Stimulated activated naive CD4-positive, alpha-beta T cell treated with Interleukin-2 at 50 U/mL for 16 hours (primary cell): ENCODE data around the gene HYAL2.
"Not testable (repeated sequence)": the region's sequence is repeated elsewhere in the genome, so short reads cannot be mapped to it uniquely, and the experiment has no call there.

Experiments
- DNase-seq: peaks from one replicate; lab custom pipeline; 2025; lab: John Stamatoyannopoulos, UW

Gene HYAL2

DNA sequence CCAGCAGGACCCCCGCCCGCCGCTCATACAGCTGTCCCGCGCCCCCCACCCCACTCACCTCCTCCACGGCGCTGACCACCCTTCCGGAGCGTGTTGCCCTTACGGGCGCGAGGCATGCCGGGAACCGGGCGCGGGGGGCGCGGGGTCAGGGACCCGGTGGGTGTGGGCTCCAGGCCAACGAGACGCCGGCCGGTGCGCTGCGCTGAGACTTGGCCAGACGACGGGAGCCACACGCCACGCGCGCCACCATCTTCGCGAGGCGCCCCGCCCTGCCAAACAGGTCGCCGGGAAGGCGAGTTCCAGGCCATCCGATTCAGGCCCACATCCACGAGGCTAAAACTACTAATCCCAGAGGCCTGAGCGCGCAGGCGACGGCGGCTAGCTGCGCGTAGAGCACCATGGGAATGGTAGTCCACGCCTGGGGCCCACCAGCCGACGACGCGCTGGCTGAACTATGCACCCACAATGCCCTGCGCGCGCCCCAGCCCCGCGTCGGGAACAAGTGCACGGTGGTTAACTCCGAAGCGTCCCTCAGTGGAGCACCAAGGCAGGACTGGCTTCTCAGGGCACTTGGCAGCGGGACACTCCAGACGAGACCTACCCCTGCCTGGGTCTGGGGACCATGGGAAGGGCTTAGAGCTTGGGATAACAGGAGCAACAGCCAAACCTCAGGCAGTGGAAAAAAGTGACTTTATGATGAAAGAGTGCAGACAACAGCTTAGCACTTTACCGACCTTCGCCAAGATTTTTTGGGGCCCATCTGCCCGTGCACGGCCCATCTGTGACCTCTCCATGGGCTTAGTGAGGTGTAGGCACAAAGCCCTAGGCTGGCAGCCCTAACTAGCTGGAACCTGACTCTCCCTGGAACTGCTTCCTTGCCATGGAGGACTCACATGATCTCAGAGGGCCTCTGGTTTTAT is 30.1 kb downstream of the HYAL2 start, which contains the start of gene IFRD2:
TSS of gene IFRD2 (minus strand) at position 271 of the 920 bp plus-strand sequence. CDS start at position 116, 155 bp downstream.
- peak; percentile 96 for DNase-seq

DNA sequence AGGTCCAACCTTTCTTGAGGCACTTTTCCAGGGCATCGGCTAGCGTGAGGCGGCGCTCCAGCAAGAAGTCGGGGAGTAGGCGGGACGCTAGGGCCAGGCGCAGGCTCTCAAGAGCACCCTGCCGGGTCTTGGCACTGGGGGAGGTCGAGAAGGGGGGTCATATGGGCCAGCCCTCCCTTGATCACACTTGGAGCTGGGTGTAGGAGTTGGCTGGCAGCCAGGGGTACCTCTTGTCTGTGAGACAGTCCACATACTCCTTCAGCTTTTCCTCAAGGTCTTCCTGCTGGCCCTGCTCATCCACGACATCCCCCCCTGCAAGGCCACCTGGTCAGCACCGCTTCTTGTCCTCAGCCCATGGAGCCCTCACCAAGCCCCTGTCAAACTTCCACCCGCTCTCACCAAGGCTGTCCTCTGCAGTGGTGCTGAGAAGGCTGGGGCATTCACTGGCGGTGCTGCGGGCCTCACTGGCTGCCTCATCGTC is 32.3 kb downstream of the HYAL2 start:
- no peak for DNase-seq

- DNase-seq, result no peak
These were observed 33.4 kb downstream of the HYAL2 start for GRCh38 chr3:50289130-50289529.

- no peak for DNase-seq
These were observed 34.0 kb downstream of the HYAL2 start for GRCh38 chr3:50288387-50289007.

DNA sequence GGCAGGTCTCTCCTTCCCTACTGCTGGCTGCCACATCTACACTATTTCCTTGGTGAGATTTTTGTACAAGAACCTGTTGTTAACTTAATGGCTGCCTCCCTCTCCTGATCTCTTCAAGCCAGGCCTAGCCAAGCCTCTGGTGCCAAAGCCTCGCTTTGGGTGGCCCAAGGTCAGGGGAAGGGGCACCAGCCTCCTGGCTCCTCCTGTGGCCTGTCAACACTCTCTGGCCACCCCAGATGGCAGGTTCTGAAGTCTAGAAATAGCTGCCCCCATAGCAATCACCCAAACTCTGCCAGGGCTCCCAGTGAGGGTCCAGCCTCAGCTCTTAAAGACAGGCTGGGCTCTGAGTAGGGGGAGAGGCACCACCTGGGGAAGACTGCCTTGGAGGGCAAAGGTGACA is 35.3 kb downstream of the HYAL2 start:
- no peak for DNase-seq

DNA sequence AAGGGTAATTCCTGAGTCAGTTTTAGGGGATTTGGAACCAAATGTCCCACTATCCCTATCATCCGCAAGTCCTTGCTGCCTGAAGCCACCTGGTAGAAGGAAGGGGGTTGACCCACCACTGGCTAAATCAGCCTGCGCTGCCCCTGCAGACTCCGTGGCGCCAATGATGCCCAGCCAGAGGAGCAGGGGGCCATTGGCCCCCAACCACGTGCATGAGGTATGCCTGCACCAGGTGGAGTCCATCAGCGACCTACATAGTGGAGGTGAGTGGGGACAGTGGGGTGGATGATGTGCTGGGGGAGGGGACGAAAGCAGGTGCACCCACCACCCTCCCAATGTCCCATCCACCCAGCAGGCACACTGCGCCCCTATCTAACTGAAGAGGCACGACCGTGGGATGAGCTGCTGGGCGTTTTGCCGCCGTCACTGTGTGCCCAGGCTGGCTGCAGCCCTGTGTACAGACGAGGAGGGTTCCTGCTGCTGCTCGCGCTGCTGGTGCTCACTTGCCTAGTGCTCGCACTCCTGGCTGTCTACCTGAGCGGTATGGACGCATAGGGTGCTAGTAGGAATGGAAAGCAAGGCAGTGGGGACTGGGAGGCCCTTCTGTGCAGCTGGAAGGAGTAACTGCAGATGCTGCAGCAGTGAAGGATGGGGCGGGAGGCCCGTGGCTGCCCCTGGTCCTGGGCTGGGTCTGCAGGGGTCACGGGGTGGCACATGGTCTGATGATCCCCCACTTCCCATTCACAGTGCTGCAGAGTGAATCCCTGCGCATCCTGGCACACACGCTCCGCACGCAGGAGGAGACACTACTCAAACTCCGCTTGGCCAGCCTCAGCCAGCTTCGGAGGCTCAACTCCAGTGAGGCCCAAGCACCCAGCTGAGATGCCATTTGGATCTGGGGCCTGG is 36.0 kb downstream of the HYAL2 start:
- DNase-seq, result no peak

DNA sequence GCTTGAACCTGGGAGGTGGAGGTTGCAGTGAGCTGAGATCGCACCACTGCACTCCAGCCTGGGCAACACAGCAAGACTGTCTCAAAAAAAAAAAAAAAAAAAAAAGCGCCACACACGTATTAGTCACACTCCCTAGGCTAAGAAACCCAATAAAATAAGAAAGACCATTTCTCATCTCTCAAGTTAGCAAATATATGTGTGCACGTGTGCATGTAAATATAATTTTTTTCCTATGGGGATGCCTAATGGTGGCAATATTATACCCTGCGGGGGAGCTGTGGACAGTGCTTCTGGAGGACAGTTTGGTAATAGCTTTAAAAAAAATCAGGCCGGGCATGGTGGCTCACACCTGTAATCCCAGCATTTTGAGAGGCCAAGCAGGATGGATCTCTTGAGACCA is 38.4 kb downstream of the HYAL2 start:
- DNase-seq, result not testable (repeated sequence)

DNA sequence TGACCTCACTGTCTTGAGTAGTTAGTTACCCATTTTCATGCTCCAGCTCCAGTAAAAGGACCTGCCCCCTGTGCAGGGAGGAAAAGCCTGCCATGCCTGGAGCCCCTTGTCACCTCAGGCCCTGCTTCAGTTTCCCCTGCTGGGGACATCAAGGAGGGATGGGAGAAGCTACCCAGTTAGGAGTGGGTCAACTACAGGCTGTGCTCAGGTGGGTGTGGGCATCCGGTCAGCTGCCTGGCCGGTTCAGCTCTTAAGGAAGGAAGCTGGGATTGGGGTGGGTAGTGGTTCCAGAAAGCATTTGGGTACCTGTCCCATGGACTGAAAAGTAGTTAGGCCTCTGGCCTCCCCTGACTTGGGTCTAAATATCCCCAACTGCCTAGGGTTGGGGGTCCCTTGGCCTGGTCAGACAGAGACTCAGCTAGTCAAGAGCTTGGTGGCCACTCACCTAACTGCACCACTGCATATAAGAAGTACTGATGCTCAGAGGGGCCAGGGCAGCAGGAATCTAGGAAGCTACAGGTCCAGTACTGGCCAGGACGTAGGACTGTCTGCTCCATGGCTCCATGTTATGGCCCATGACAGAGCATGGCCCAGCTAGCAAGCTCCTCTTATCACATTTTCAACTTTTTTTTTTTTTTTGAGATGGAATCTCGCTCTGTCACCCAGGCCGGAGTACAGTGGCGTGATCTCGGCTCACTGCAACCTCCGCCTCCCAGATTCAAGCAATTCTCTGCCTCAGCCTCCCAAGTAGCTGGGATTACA is 43.1 kb downstream of the HYAL2 start:
- DNase-seq, result no peak

- DNase-seq, result no peak
These were observed 43.7 kb downstream of the HYAL2 start, which contains the start of gene LSMEM2 for GRCh38 chr3:50278880-50279224. LSMEM2 (plus strand) TSS chr3:50279087; CDS start chr3:50279114, 27 bp downstream.

- DNase-seq, result no peak
These were observed 44.2 kb downstream of the HYAL2 start for GRCh38 chr3:50278123-50278879.

GRCh38 chr3:50276762-50277101 is 45.8 kb downstream of the HYAL2 start:
- DNase-seq, result no peak

DNA sequence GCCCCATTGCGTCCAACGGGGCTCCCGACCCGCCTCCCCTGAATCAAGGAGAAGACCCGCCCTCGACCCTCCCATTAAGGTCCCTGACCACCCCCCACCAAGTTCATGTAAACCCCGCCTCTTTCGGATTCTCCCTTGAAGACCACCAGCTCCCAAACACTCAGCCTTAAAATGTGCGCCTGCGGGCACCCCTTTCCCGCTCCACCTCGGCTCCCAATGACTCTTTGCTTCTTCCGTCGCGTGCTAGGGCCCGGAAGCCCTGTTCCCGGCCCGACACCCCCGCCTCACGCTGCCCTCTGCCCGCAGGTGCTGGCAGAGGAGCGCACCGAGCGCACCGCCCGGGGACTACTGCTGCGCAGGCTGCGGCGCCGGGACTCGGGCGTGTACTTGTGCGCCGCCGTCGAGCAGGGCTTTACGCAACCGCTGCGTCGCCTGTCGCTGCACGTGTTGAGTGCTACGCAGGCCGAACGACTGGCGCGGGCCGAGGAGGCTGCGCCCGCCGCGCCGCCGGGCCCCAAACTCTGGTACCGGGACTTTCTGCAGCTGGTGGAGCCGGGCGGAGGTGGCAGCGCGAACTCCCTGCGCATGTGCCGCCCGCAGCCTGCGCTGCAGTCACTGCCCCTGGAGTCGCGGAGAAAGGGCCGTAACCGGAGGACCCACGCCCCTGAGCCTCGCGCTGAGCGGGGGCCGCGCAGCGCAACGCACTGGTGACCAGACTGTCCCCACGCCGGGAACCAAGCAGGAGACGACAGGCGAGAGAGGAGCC is 46.4 kb downstream of the HYAL2 start:
- peak; percentile 25 for DNase-seq

DNA sequence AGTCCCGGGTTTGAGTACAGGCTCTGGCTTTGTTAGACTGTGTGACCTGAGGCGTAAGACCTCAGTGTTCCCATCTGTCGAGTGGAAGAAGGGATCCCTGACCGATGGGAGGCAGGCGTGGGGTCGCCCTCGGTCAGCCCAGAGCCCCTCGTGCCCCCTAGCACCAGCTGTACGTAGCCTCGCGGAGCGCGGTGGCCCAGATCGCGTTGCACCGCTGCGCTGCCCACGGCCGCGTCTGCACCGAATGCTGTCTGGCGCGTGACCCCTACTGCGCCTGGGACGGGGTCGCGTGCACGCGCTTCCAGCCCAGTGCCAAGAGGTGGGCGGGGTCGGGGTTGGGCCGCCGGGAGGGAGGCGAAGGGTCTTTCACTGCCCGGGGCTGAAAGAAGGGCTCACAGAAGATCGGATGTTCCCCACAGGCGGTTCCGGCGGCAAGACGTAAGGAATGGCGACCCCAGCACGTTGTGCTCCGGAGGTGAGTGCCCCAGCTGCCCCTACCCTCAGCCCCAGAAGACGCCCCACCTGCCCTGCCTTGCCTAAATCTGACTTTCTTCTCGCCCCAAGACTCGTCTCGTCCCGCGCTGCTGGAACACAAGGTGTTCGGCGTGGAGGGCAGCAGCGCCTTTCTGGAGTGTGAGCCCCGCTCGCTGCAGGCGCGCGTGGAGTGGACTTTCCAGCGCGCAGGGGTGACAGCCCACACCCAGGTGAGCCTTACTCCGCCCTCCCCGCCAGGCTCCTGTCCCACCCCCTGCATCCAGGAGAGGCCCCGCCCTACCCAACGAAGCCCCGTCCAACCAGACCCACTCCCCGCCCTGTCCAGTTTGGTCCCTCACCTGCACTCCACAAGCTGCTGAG is 47.2 kb downstream of the HYAL2 start:
- no peak for DNase-seq

DNA sequence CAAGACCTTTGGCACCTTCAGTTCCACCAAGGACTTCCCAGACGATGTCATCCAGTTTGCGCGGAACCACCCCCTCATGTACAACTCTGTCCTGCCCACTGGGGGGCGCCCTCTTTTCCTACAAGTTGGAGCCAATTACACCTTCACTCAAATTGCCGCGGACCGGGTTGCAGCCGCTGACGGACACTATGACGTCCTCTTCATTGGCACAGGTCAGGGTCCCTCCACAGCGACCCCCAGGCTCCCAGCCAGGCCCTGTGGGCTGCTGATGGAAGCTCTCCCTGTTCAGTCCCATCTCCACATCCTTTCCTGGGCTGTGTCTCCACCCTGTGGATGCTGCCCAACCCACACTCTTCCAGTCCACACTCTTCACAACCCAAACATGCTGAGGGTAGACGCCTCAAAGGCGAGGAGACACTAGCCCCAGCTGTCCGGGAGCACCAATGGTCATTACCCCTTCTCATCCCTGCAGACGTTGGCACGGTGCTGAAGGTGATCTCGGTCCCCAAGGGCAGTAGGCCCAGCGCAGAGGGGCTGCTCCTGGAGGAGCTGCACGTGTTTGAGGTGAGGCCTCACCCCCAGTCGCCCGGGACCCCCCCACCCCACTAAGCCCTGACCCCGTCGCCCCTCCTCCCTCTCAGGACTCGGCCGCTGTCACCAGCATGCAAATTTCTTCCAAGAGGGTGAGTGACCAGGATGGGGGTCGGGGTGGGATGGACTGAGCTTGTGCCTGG is 48.0 kb downstream of the HYAL2 start:
- DNase-seq, result peak; percentile 66

DNA sequence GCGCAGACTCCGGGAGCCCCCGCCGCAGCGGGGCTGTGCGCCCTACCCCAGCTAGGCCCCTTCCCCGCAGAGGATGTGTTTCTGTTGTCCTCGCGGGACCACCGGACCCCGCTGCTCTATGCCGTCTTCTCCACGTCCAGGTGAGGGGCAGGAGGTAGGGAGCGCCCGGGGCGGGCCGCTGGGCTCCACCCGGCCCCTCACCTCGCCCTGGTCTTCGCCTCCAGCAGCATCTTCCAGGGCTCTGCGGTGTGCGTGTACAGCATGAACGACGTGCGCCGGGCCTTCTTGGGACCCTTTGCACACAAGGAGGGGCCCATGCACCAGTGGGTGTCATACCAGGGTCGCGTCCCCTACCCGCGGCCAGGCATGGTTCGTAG is 48.9 kb downstream of the HYAL2 start:
- no peak for DNase-seq

DNA sequence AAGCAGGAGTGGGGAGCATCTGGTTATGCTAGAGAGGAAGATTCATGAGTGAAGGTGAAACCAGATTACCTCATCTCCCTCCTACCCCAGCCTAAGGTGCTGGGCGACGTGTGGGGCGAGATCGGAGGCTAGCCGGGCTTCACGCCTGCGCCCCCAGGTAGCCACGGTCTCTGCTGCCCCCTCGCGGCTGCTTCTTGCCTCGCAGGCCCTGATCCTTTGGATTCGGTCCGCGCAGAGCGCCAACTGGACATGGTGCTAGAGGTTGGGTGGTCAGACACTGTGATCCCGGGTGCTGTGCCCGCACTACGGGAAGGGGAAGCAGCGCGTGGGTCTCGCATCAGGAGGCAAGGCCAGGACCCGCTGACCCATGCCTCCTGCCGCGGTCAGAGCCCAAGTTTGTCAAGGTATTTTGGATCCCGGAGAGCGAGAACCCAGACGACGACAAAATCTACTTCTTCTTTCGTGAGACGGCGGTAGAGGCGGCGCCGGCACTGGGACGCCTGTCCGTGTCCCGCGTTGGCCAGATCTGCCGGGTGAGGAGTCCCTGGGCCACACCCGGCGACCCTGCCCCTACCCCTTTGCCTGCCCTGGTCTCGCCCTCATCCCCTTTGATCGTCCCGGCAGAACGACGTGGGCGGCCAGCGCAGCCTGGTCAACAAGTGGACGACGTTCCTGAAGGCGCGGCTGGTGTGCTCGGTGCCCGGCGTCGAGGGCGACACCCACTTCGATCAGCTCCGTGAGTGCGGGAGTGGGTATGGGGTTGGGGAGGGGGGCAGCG is 49.4 kb downstream of the HYAL2 start:
- peak; percentile 83 for DNase-seq

GRCh38 chr3:50272538-50272910 is 50.0 kb downstream of the HYAL2 start:
- DNase-seq, result not testable (repeated sequence)
